Measurements from ENCODE around the gene ZNF574. TPM values are rescaled to one million over a fixed set of nuclear protein-coding genes. Genes with fewer than 3 reads are reported as not detected.

ZNF574 gene
- total and polyA plus RNA-seq, 2 of the 8 experiments (the other 6 are each of a cell fraction or from before 2014, with no cell fraction given), result 27.0 to 38.8 TPM

DNA sequence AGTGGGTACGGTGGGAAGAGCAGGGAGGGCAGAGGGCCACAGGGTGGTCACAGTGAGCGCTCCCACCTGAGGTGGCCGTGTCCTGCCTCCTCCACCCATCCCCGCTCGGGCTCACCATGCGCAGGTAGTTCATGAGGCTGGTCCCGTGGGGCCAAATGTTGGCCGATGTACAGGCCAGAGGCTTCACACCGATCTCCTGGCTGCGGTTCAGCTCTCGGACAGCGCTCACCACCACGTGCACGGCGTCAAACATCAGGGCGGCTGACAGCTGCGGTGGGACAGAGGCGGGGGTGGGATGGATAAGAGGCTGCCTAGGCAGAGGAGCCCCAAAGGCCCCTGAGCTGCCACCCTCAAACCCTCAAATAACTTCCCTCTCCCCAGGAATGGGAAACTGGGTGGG, 21.8 kb upstream of the ZNF574 start:
- Histone ChIP-seq H3K18ac (ENCODE audit: extremely low read depth, low read length) (no peak overlapping the region), H2BK12ac (ENCODE audit: low read depth, low read length) (no peak overlapping the region), H2BK120ac (replicated peaks; ENCODE audit: low read depth, low read length) (no peak overlapping the region), H3K4me3 (ENCODE audit: extremely low read depth in 1 of 4, insufficient read depth in 2 of 4, low read depth in 3 of 4, low read length in 4 of 4) (no peak overlapping the region), H3K27me3 (replicated peaks in 1 of 4; ENCODE audit: control insufficient read depth in 3 of 4, extremely low read depth in 1 of 4, insufficient read depth in 3 of 4, low read length in 3 of 4) (no peaks in the 10 kb centered on the region), H2BK15ac (ENCODE audit: low read length) (no peak overlapping the region), H2BK5ac (ENCODE audit: low read depth, low read length) (no peak overlapping the region), H2BK20ac (ENCODE audit: low read length) (no peak overlapping the region), H3K4me1 (replicated peaks in 1 of 4; ENCODE audit: control insufficient read depth in 3 of 4, insufficient read depth in 4 of 4, low read length in 3 of 4) (no peaks in the 10 kb centered on the region), H3K9me3 (ENCODE audit: insufficient read depth in 2 of 2, low read depth in 1 of 2, low read length in 1 of 2) (no peaks in the 10 kb centered on the region), H2AFZ (ENCODE audit: low read length) (no peak overlapping the region), H3K79me1 (ENCODE audit: low read depth, low read length) (no peaks in the 10 kb centered on the region), H3K23me2 (ENCODE audit: low read depth, low read length) (no peaks in the 10 kb centered on the region), H4K8ac (ENCODE audit: extremely low read depth, insufficient read depth, low read length) (no peak overlapping the region), H3K36me3 (ENCODE audit: control insufficient read depth in 2 of 4, insufficient read depth in 4 of 4, low read length in 3 of 4) (peaks cover 20 to 66% (median 57%) of the 10 kb centered on the region in 4 experiments), H3K23ac (ENCODE audit: insufficient read length) (no peak overlapping the region), H3K14ac (ENCODE audit: insufficient read length) (no peak overlapping the region), H4K20me1 (replicated peaks in 1 of 2; ENCODE audit: control insufficient read depth in 1 of 2, insufficient read depth in 2 of 2, low read length in 2 of 2) (peaks cover 0 to 16% of the 10 kb centered on the region in 2 experiments), H3K56ac (replicated peaks; ENCODE audit: insufficient read length, low read depth, low read length) (no peak overlapping the region), H3K79me2 (ENCODE audit: control insufficient read depth in 1 of 2, insufficient read depth in 2 of 2, low read length in 2 of 2) (no peaks in the 10 kb centered on the region), H3K9ac (replicated peaks in 1 of 4; ENCODE audit: extremely low read depth in 1 of 4, low read depth in 3 of 4, low read length in 3 of 4) (no peak overlapping the region), H3K4ac (replicated peaks; ENCODE audit: insufficient read length, low read depth, low read length) (no peak overlapping the region), H4K91ac (replicated peaks; ENCODE audit: insufficient read length, low read length) (no peak overlapping the region), H3K4me2 (ENCODE audit: insufficient read depth in 1 of 2, low read depth in 2 of 2, low read length in 2 of 2) (no peak overlapping the region), H4K5ac (ENCODE audit: insufficient read length, low read depth, low read length) (no peak overlapping the region), H2AK5ac (ENCODE audit: low read depth, low read length) (no peak overlapping the region), H3K27ac (ENCODE audit: low read depth, low read length) (no peak overlapping the region)
- no peak for FAIRE-seq
- ChIA-PET POLR2A (ENCODE audit: partially characterized antibody) (interaction anchor here (0.6 kb wide), 1 partner anchor 44 kb away, joined by 3 read pairs; no protein-coding TSS in a partner anchor), CTCF (ENCODE audit: partially characterized antibody) (interaction anchor here (1.5 kb wide), 1 partner anchor 14 kb away, joined by 3 read pairs; no protein-coding TSS in a partner anchor)
- WGBS, 2 experiments (ENCODE audit: extremely low coverage in 1 of 2, insufficient coverage in 1 of 2, insufficient read length in 1 of 2, insufficient replicate concordance in 2 of 2, low coverage in 1 of 2, low lambda C conversion rate in 2 of 2, missing lambda C conversion rate in 1 of 2), result 91% methylated on average over 18 of the region's 18 CpGs; no CpG with 5 or more reads in 1 of the 2 experiments
- no peak for DNase-seq (ENCODE audit: low read depth in 1 of 2, low spot score in 2 of 2)
- no peak for TF ChIP-seq MAX (IDR thresholded peaks at IDR 0.05)
- no peak for TF ChIP-seq JUN (IDR thresholded peaks at IDR 0.05; ENCODE audit: low read depth, low read length)
- no peak for TF ChIP-seq EZH2 (IDR thresholded peaks at IDR 0.05; ENCODE audit: low read depth, low read length, severe bottlenecking)
- no peak for TF ChIP-seq CREB1 (IDR thresholded peaks at IDR 0.05)
- TF ChIP-seq POU5F1 (IDR thresholded peaks at IDR 0.05; ENCODE audit: low read depth, low read length), result no peak
- no peak for TF ChIP-seq CEBPB (IDR thresholded peaks at IDR 0.05; ENCODE audit: low read depth, low read length)
- TF ChIP-seq HDAC6 (IDR thresholded peaks at IDR 0.05; ENCODE audit: low read depth, low read length), result no peak
- TF ChIP-seq RBBP5 (IDR thresholded peaks at IDR 0.05; ENCODE audit: borderline replicate concordance, low read depth, low read length), result no peak
- TF ChIP-seq CHD2 (IDR thresholded peaks at IDR 0.05; ENCODE audit: low read length), result no peak
- no peak for TF ChIP-seq YY1 (IDR thresholded peaks at IDR 0.05; ENCODE audit: low read depth, low read length)
- TF ChIP-seq ATF2 (IDR thresholded peaks at IDR 0.05; ENCODE audit: low read length), result no peak
- no peak for TF ChIP-seq ZNF274 (IDR thresholded peaks at IDR 0.05; ENCODE audit: borderline replicate concordance, extremely low read depth, low read length)
- no peak for TF ChIP-seq NANOG (IDR thresholded peaks at IDR 0.05; ENCODE audit: insufficient read depth, low read depth, low read length, poor library complexity, severe bottlenecking)
